Measurements from ENCODE around the gene MYO5B.

The MYO5B gene

DNA sequence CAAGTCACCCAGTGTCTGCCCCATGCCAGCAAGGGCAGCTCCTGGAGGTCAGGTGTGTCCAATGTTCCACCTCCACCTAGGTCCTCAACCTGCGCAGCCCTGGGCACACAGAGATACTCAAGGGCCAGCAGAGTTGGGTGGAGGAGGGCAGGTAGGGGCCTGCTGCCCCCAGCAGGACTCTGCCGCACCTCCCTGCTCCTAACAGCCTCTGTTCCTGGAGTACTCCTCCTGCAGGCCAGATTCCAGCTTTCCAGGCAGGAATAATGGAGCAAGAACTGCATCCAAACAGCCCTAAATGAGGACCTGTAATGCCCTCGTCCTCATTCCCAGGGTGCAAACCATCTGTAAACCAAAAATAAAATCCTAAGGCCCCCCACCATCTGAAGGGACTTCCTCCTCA is 337.2 kb downstream of the MYO5B start:
- no peak for DNase-seq (ENCODE audit: low read depth)
- no peak for TF ChIP-seq POLR2A (IDR thresholded peaks at IDR 0.05; ENCODE audit: extremely low read depth, insufficient read length)
- no peak for TF ChIP-seq MYC (IDR thresholded peaks at IDR 0.05; ENCODE audit: low read depth, low read length)
- TF ChIP-seq MAX (IDR thresholded peaks at IDR 0.05; ENCODE audit: low read depth, low read length): no peak
- no peak for TF ChIP-seq CTCF (IDR thresholded peaks at IDR 0.05; ENCODE audit: low read depth, low read length)
- no peak overlapping the region for H3K4me3 ChIP-seq (ENCODE audit: low read depth, low read length)

DNA sequence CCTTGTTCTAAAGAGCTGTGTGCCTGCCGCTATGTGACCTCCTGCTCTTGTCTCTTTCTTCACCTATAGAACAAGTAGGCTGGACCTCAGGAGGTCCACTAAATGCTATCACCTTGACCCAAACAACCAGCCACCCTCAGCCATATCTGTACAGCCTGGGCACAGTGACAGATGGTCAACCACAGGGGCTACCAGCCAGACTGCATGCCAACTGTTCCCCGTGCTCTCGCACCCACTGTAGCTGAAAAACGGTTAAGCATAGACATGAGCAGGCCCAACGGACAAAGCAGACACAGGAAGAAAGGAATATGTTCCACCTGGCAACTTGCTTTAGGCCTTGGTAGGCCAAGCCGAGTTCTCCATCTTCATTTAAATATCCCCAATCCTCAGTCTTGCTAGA is 338.5 kb downstream of the MYO5B start:
- H3K4me3 ChIP-seq (ENCODE audit: low read depth, low read length): no peak overlapping the region
- no peak for DNase-seq (ENCODE audit: low read depth)
- no peak for TF ChIP-seq MYC (IDR thresholded peaks at IDR 0.05; ENCODE audit: low read depth, low read length)
- TF ChIP-seq MAX (IDR thresholded peaks at IDR 0.05; ENCODE audit: low read depth, low read length): no peak
- no peak for TF ChIP-seq CTCF (IDR thresholded peaks at IDR 0.05; ENCODE audit: low read depth, low read length)
- no peak for TF ChIP-seq POLR2A (IDR thresholded peaks at IDR 0.05; ENCODE audit: extremely low read depth, insufficient read length)

DNA sequence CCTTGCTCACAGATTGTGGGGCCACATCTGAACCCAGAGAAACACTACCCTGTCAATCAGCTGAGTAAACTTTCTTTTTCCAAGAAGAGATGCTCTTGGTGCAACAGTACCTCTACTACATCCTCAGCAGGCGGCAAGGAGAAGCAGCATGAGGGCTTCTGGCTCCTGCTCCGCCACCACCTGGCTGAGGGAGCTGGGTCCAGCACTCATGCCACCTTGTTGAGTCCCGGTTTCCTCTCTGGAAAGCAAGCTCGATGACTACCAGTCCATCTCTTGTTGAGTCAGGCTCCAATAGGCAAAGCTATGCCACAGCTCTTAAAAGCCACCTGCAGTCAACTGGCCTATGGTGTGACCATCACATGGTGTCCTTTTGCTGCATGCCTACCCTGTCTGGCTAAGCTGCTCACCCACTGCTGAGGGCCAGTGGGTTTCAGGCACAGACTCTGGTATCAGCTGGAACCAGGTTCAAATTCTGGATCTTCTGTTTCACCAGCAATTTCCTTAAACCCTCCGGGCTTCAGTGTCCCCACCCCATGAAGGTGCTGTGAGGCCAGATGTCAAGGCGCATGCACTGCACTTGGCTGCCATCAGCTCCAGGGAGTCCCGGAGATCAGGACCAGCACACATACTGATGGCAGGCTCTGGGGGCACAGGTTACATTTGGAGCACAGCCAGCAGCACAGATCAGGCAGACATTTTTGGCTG is 339.1 kb downstream of the MYO5B start:
- no peak for DNase-seq (ENCODE audit: low read depth)
- H3K4me3 ChIP-seq (ENCODE audit: low read depth, low read length): no peak overlapping the region
- no peak for TF ChIP-seq POLR2A (IDR thresholded peaks at IDR 0.05; ENCODE audit: extremely low read depth, insufficient read length)
- TF ChIP-seq CTCF (IDR thresholded peaks at IDR 0.05; ENCODE audit: low read depth, low read length): no peak
- TF ChIP-seq MYC (IDR thresholded peaks at IDR 0.05; ENCODE audit: low read depth, low read length): no peak
- TF ChIP-seq MAX (IDR thresholded peaks at IDR 0.05; ENCODE audit: low read depth, low read length): no peak

- DNase-seq (ENCODE audit: low read depth): no peak
- TF ChIP-seq MYC (IDR thresholded peaks at IDR 0.05; ENCODE audit: low read depth, low read length) (no peak), POLR2A (IDR thresholded peaks at IDR 0.05; ENCODE audit: extremely low read depth, insufficient read length) (no peak), MAX (IDR thresholded peaks at IDR 0.05; ENCODE audit: low read depth, low read length) (no peak), CTCF (IDR thresholded peaks at IDR 0.05; ENCODE audit: low read depth, low read length) (no peak)
- no peak overlapping the region for H3K4me3 ChIP-seq (ENCODE audit: low read depth, low read length)
Measured at GRCh38 chr18:49854681-49855080, 340.3 kb downstream of the MYO5B start.

DNA sequence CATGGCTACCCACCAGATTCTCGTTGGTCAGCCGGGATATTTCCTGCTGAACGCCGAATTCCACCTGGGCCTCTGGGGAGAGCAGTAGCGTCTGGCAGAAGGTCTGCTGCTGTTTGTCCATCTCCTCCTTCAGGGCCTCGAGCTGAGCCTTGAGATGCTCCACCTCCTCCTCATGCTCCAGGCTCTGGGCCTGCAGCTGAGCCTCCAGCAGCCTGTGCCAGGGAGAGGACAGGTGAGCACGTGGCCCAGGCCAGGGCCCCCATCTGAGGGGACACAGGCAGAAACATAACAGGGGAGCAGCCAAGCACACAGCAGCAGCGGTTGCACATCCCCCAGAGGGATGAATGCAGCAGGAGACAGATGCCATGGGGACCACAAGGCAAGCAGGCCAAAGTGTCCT is 341.5 kb downstream of the MYO5B start:
- TF ChIP-seq POLR2A (IDR thresholded peaks at IDR 0.05; ENCODE audit: extremely low read depth, insufficient read length): no peak
- H3K4me3 ChIP-seq (ENCODE audit: low read depth, low read length): no peak overlapping the region
- DNase-seq (ENCODE audit: low read depth): no peak

DNA sequence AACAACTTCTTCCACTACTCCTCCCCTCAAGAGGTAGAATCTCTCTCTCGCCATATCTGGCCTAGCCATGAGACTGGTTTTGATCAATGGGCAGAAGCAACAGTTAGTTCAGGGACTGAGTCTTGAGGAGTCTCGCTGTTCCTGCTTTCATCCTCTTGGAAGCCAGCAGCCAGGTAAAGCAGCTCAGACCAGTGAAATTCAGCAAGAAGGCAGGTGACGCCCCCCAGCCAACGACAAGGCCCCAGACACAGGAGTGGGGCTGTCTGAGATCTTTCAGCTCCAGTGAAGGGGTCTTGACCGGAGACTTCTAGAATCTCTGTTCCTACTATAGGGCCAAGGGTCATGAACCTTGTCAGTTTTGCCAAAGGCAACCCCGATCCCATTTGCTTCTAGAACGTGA is 341.9 kb downstream of the MYO5B start:
- no peak overlapping the region for H3K4me3 ChIP-seq (ENCODE audit: low read depth, low read length)
- no peak for DNase-seq (ENCODE audit: low read depth)
- TF ChIP-seq CTCF (IDR thresholded peaks at IDR 0.05; ENCODE audit: low read depth, low read length) (no peak), POLR2A (IDR thresholded peaks at IDR 0.05; ENCODE audit: extremely low read depth, insufficient read length) (no peak), MYC (IDR thresholded peaks at IDR 0.05; ENCODE audit: low read depth, low read length) (no peak), MAX (IDR thresholded peaks at IDR 0.05; ENCODE audit: low read depth, low read length) (no peak)

All from NB4 (cell line).